Measurements from ENCODE around the gene C1orf21.
A peak's percentile ranks its signal among the peaks of the same experiment; 100 is the strongest.

Gene C1orf21

DNA sequence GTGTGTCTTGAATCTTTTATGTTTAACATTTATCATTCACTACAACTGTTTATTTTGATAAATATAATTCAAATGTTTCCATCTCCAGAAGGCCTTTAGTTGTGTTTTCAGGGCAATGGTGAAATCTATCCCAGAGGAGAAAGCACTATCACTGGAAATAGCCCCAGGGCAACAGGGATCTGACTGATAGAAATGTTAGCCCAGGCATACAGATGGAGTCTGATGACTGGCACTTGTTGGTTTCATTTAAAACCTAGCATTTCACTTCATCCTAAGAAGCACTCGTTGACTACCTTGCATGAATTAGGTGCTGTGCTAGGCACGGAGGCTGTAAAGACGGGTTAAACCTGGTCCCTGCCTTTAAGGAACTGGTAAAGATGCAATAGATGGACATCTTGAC lies 103.1 kb downstream of the C1orf21 start:
- no peak for DNase-seq

DNA sequence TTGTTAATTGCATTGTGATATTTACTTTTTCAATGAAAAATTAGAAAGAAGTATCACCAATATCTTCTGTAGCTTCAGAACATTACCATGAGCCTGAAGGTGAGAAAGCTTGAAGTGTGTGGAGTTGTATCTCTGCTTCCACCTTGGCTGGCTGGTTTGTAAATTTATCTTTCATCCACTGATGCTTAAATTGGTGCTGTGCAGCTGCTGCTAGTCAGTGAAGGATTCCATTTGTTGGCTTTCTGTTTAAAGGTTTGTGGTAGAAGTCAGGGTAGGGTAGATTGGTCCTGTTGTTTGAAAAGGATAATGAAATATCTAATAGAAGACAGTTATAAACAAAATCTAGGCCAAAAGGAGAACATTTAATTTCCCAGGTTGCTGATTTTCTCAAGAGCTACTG lies 105.7 kb downstream of the C1orf21 start:
- DNase-seq = peak; percentile 66

DNA sequence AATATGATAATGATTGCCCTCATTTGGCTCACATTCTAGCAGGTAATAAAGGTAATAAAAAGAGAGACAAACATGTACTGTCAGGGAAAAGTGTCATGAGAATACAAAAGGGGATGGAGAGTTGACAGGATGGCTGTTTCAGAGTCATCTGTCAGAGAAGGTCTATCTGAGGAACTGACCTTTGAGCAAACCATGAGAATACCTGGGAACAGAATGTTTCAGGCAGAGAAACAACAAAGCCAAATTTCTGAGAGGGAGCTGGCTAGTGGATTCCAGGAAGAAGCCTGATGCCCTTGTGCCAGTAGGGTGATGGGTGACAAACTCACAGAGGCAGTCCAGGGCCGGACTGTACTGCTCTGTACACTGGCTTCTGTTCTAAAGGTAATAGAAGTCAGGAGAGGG lies 107.2 kb downstream of the C1orf21 start:
- no peak for DNase-seq

DNA sequence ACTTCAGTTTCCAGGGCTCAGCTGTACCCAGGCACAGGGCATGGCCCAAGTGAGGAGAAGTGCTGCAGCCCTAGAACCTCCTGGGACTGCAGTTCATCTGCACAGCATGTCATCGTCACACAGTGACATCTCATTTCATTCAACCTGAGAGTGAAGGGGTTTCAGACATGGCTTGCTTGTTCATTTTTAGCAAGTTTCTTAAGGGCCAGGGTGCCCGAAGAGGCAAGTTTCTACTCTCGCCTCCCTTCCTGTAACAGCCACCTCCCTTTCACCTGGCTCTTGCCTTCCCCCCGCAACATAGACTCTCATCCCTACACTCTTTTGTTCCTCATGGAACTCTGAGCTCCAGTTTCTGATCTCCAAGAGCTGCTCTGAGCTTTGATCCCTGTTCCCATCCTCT lies 108.1 kb downstream of the C1orf21 start:
- DNase-seq = no peak

DNA sequence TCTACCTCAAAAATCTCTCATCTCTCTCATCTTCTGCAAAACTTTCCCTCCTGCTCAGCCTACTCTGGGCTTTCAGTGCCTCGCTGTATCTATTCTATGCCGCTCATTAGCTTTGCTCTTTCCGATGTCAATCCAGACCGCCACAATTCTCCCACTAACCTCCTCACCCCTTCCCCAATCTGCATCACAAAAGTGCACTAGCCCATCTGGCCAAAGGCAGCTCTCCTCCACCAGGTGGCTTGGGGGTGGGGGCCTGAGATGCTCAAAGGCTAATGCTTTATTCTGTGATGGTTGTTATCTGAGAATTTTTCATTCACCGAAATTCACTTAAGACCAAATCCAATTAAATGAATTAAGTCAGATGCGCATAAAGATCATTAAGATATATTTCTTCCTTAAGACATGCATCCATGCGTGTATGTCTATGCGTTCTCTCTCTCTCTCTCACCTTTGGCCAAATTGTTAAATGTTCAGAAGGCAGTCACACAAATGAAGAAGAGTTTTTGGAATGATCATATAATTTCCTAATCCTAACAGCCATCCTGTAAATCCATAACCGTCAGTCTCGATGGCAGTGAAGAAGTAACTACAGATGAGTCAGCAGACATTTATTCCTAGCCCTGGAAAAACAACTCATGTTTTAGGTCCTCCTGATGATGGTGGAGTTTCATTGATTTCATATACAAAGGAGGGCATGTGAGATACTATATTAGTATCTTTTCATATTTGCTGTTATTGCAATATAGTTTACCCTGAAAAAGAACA lies 111.3 kb downstream of the C1orf21 start:
- DNase-seq = no peak

DNA sequence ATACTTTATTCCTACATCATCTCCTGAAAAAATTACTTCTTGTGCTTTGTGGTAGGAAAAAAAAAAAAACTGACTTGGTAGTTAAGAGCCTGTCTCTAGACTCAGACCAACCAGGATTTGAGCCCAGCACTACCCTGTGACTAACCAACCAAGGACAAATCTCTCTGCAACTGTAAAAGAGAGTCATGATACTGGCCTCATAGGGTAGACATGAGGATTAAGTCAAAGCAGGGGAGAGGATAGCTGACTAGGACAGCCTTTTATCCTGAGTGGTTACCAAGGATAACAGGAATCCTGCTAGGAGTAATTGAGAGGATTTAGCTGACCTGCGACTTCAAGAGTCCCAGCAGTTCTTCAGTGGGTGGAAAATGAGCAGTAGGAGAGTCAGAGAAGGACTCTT lies 112.8 kb downstream of the C1orf21 start:
- DNase-seq = no peak

DNA sequence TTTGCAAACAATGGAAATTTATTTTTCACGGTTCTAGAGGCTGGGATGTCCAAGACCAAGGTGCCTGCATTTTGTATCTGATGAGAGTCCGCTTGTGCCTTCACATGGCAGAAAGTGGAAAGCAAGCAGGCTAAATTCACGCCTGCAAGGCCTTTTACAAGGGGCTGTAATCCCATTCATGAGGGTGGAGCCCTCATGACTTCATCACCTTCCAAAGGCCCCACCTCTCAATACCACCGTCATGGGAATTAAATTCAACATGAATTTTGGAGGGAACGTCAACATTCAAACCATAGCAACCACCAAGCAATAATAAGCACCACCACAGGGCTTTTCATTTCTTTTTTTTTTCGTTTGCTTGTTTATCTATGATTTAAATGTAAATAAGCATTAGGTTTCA lies 115.3 kb downstream of the C1orf21 start:
- DNase-seq = no peak

DNA sequence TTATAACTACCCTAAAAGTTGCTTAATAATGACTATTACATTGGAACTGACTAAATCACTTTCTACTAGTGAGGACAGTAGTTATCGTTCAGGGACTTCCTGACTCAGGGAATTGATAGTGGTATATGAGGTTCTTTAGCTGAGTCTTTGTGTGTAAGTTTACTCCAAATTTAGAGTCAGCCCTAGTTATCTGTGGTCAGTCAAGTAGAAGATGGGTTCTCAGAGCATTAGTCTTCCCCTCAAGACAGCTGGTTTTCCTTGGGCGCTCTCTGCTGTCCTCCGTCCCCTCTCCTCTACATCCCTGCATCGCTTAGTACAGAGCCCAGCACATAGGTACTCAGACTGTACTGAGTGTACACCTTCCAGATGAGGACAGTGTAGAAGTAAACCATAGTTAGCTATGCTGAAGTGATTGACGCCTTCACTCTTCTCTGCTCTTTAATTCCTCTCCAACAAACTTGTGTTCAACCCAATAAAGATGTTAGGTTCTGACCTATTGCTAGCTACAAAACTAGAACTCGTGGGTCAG lies 116.5 kb downstream of the C1orf21 start:
- no peak for DNase-seq

DNA sequence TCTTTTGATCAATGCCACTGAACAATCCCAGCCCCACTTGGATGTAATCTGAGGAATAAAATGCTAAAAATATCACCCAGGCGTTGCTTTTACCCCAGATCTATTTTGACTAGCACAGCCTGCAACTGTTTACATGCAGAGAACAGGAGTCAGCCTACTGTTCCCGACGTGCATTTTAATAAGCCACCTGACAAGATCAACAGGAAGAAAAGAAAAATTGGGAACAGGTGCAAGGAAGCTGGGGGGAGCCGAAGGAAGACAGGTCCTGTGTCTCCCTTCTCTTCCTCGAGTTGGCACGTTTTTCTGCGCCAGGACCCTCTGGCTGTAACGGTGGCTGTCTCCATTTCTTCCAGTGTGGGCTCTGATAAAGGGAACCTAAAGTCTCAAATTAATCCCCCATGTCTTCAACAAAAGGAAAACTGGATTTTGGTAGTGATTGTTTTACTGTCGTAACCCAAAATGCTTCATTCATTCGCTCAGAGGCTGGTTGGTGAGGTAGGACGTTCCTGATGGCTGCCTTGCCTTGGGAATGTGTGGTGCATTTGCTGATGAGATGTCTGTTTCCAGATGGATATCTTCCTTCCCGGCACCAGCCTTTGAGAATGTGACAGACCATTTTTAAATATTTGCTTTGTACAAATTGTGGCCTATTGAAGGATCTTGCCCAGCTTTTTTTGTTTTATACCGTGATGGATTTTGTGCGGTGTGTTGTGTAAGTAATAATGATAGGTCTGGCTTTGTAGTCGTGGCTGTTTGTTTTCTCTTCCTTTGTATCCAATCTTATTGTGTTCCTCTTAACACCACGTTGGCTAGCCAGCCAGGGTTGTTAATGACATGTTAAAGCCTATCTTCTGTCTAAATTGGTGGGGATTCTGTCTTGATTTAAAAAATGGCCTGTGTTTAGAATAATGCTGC lies 117.5 kb downstream of the C1orf21 start:
- DNase-seq = no peak

DNA sequence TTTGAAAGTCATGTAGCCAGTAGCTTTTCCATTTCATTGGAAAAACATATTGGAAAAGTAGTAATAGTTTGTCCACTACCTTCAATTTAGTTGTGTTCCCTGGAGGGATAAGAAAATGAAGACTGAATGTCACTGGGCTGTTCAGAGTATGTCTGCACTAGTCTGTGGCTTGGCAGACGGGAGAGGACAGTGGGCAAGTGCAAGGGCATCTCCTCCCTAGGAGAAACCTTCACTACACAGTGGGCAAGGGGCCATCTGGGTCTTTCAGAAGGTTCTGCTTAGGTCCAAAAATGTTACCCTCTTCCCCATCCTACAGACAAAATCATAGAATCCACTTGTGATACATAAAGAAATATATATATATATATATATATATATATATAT lies 118.1 kb downstream of the C1orf21 start:
- DNase-seq = no peak

DNA sequence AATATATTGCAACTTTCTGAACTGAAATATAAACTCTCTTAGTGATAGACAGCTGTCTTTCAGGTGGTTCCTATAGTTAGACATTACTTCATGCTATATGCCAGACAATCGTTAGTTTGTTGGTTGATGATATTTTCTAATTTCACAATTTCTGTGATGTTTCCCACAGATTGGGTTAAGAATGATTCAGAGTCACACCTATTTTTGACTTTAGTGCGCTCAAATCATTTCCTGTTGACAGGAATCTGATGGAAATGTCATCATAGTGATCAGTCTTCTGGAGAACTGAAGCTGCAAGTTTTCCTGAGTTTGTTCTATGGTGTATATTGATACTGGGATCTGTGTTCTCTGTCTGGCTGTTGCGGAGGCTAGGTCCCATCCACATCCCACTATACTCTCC lies 119.7 kb downstream of the C1orf21 start:
- no peak for DNase-seq

DNA sequence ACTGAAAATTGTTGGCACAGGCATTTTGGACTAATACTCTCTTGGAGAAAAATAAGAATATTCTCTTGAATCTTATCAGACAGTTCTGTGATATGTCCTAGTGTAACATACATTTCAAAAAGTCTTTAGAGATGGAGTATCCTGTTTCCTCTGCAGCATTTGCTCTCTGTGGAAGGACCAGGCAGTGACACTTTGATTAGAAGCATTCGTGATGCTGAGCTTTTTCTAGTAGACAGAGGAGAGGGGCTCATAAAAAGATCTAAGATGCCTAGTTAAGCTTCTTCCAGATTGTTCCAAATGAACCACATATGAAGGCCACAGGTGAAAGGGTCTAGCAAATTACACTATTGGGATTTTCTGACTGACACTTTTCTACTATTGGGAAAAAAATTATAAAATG lies 120.3 kb downstream of the C1orf21 start:
- DNase-seq = no peak

DNA sequence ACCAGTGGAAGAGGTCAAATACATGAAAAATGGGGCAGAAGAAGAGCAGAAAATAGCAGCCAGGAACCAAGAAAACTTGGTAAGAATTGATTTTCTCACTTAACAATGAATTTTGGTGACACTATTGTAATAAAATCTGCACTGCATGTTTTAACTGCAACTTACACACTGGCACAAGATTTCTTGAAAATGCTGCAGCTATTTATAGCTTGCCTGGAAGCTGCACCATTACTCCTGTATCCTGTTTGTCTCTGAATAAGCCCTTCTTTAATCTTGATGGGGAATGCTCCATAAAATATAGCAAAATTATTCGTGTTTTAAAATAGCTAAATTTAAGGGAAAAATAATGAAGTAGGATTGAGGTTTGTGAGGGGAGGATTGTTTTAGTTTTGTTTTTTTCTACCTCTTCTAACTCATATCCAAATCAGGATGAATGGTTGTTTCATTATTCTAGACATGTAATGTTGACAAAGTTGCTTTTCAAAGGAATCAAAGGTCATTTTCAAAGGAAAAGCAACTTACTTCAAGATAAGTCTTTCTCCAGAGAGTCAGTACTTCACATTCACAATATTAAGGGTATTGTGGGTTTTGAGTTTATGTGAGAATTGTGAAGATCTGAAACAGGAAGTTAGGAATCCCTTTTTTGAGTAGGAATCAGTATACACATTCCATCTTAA lies 120.9 kb downstream of the C1orf21 start:
- peak; percentile 45 for DNase-seq

DNA sequence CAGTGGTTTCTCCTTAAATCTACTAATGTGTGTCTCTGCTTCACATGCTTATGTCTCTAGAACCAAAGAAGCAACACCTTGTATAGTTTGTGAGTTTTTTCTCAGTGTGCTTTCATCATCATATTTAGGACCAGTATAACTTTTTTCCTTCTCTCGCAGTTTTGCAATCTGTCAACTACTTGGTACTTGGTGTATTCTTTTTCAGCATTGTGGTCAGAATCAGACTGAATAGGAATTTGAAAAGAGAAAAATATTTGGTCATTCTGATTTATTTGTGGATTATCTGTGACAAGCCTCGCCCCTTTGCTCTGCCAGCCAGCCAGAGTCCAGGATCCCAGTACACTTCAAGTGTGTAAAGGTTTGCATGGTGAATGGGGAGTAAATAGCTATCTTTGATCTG lies 122.3 kb downstream of the C1orf21 start:
- no peak for DNase-seq

DNA sequence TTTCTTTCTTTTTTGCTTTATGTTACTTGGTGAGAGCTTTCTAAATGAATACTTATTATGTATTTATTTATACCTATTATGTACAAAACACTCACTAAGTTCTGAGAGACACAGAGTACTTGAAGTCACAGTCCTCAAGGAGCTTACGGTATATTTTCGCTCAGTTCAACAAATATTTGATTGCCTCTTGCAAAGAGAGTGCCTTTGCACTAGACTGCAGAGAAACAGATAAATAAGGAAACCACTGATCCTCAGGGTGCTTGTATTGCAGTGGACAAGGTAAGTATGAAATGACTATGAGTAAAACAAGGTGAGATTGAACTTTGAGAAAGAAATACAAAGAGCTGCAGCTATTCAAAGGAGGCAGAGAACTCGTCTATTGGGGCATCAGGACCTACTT lies 123.3 kb downstream of the C1orf21 start:
- DNase-seq = no peak

DNA sequence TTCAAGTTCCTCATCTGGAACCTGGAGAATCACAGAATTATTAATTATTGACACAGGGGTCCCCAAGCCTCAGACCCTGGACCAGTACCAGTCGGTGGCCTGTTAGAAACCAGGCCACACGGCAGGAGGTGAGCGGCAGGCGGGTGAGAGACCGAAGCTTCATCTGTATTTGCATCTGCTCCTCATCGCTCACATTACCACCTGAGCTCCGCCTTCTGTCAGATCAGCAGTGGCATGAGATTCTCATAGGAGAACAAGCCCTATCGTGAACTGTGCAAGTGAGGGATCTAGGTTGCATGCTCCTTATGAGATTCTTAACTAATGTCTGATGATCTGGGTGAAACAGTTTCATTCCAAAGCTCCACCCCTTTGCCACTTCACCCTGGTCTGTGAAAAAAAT lies 125.9 kb downstream of the C1orf21 start:
- no peak for DNase-seq

DNA sequence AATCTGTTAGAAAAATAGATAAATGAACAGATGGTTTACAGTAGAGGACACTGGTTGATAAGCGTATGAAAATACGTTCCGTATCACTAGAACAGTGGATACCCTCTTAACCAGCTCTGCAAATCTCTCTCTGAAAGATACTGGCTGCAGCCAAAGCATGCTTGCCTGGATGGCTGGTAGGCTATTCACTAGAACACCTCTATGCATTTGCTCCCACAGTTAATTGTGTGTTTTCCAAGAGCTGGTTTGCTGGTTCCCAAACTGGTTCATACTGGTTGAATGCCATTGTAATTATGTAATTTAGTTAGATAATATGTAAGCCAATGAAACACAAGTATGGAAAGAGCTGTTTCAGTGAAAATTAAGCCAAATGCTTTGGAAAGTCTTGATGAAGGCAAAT lies 126.6 kb downstream of the C1orf21 start:
- no peak for DNase-seq

DNA sequence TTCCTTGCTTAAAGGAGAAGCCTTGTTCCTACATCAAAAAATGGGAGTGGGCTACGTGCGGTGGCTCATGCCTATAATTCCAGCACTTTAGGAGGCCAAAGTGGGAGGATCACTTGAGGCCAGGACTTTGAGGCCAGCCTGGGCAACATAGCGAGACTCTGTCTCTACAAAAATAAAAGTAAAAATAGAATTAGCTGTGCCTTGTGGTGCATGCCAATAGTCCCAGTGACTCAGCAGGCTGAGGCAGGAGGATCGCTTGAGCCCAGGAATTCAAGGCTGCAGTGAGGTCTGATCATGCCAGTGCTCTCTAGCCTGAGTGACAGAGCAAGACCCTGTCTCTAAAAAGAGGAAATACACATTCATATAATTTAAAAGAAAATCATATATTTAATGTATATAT lies 127.1 kb downstream of the C1orf21 start:
- peak; percentile 31 for DNase-seq

DNA sequence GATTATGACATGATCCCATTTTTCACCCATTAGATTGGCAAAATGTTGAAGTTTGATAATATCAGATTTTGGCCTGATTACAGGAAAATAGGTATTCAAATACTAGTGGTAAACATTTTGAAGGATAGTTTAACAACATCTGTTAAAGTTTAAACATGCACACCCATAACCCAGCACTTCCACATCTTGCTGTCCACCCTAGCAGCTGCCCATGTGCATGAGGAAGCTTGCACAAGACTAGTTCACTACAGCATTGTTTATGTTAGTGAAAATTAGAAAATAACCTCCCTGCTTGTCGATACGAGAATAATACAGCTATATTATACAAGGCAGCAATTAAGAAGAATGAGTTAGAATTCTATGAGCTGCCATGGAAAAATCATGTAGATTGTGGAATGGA lies 127.6 kb downstream of the C1orf21 start:
- DNase-seq = no peak

DNA sequence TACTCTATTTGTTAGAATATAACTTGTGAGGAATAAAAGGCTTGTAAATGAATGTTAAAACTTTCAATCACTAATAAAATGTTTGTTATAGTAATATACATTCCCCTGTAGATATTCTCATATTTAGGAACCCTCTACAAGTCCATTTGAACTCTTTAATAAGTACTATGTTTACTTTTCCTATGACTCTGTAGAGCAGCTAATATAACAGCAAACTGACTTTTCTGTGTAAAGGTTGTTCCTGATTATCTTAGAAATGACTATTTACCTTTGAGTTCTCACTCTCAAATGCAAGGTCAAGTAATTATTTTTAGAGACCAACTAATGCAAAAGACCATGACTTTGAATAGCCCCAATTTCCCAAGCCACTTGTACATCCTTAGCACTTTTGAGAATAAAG lies 130.3 kb downstream of the C1orf21 start:
- no peak for DNase-seq

DNA sequence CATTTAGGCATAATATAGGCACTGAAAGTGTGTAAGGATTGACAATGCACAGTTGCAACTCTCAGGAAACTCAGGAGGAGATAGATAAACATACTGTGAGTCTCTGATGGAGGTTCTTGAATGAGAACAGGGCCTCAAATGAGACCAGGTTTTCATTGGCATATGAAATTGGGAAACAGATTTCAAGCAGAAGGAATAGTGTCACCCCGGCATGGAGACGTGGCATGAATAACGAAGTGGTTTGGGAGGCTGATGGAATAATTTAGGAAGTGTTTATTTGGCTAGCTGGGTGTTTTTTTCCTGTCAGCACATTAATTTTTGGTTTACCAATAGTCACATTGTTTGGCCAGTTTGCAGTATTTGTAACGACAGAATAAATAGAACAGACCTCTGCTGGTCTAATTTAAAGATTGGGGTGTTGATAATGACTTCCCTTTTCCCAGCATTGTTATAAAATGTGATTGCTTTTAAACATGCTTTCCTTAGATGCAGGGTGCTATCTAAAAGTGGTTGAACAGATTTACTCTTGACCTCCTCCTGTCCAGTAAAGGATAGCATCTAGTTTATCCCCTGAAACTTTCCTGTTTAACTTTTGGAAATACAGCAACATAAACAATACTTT lies 132.0 kb downstream of the C1orf21 start:
- no peak for DNase-seq

DNA sequence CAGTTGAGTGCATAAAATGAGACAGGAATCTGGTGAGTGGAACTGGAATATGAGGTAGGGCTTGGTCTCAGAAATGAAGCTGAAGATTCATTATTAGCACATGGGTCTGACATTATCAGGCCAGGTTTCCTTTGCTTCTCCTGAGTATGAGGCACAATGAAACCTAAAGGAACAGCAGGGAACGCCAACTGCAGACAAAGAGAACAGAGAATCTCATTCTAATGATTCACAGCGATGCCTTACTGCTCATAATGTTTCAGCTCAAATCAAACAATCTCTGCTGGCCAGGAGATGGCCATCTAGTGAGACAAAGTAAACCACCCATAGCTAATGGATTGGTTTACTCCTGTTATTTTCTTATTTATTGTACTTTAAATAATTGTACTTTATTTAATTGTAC lies 133.5 kb downstream of the C1orf21 start:
- no peak for DNase-seq

DNA sequence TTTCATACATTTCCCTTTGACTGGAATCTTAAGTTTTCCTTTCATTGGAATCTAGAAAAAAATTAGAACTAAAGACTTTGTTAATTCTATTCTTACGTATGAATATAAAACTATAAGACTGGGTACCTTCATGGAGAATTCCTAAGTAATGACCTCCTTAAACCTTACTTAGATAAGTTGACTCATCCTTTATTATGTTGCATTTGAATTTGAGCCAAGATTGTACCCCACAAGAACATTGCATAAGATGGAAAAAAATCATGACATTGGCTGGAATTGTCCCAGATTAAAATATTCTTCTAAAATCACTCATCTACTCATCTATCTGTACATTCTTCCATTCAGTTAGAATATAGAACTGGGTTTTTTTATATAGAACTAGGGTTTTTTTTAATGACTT lies 137.4 kb downstream of the C1orf21 start:
- no peak for DNase-seq

All from OCI-M1 (cell line).